Endothelial cell of umbilical vein (primary cell): ENCODE measurements around the gene ADARB1. TPM values are rescaled to one million over a fixed set of nuclear protein-coding genes. Genes with fewer than 3 reads are reported as not detected.

Source experiments
- BruUV-seq: library from RNA; stranded (reverse); fragments of 400-500 nt; replicated peaks from 2 replicates; lab custom pipeline; 2021; lab: Mats Ljungman, UMichigan
- CTCF ChIA-PET: fragments of 300-600, 350-600 bp; sonication (Branson Sonifier 250); formaldehyde crosslinking; loops from one replicate; lab custom pipeline; 2021; ENCODE audit warnings: antibody characterized with exemption, inconsistent platforms; lab: Charles Lee
- POLR2A ChIA-PET: fragments of 300-600, 350-600 bp; sonication (Branson Sonifier 250); formaldehyde crosslinking; loops from one replicate; lab custom pipeline; 2021; ENCODE audit warnings: antibody characterized with exemption, inconsistent platforms; lab: Charles Lee
- DNase-seq: peaks from one replicate; pipeline ENCODE4 v3.0.0-alpha.2; 2011; ENCODE audit warnings: low read depth, low spot score
- FAIRE-seq: peaks from 2 replicates; lab custom pipeline; 2011; peaks lifted over from hg19 to GRCh38; lab: Jason Lieb, UNC
- H2AFZ ChIP-seq: 2 replicates; pipeline ENCODE4 v1.6.0; 2012; ENCODE audit warnings: low read depth, low read length, control low read depth, inconsistent platforms
- H3K27ac ChIP-seq: 2 replicates; pipeline ENCODE4 v1.5.1; 2011; ENCODE audit warnings: low read depth, mild to moderate bottlenecking, control low read depth, low read length, moderate library complexity; ENCODE audit not compliant: insufficient read depth
- H3K27me3 ChIP-seq, 2 experiments: 2 replicates each; pipeline versions ENCODE4 v1.6.0 to v1.6.1; 2011; ENCODE audit warnings: low read length in 2 of 2, mixed read lengths in 1 of 2; ENCODE audit not compliant: control insufficient read depth in 2 of 2, insufficient read depth in 2 of 2
- H3K36me3 ChIP-seq, 2 experiments: 2 replicates in 1 of 2; 3 replicates in 1 of 2; pipeline ENCODE4 v1.5.1; 2011; ENCODE audit warnings: low read length in 2 of 2, mild to moderate bottlenecking in 1 of 2, moderate library complexity in 1 of 2; ENCODE audit not compliant: control insufficient read depth in 2 of 2, insufficient read depth in 2 of 2; ENCODE audit errors: extremely low read depth in 1 of 2
- H3K4me1 ChIP-seq: 3 replicates; pipeline ENCODE4 v1.5.1; 2011; ENCODE audit warnings: mild to moderate bottlenecking, low read length; ENCODE audit not compliant: control insufficient read depth, insufficient read depth; ENCODE audit errors: extremely low read depth
- H3K4me2 ChIP-seq: 2 replicates; pipeline ENCODE4 v1.6.1; 2011; ENCODE audit warnings: low read length, control low read depth, mixed read lengths; ENCODE audit not compliant: insufficient read depth
- H3K4me3 ChIP-seq, 3 experiments: fragments of 200-600 bp in 1 of 3; sonication (generic), shearing (Covaris generic) in 1 of 3; replicated peaks in 1 of 3; 2 replicates each; pipeline ENCODE4 v1.5.1; 2011 to 2016; ENCODE audit warnings: control low read depth in 3 of 3, low read length in 3 of 3, mild to moderate bottlenecking in 2 of 3, inconsistent platforms in 1 of 3, low read depth in 1 of 3, moderate library complexity in 1 of 3; ENCODE audit not compliant: insufficient read depth in 1 of 3
- H3K79me2 ChIP-seq: 2 replicates; pipeline ENCODE4 v1.6.0; 2012; ENCODE audit warnings: low read length, inconsistent platforms; ENCODE audit not compliant: control insufficient read depth, insufficient read depth
- H3K9ac ChIP-seq: replicated peaks from 2 replicates; pipeline ENCODE3; 2011; ENCODE audit warnings: low read length, control low read depth; ENCODE audit not compliant: insufficient read depth; ENCODE audit errors: extremely low read depth
- H3K9me1 ChIP-seq: replicated peaks from 3 replicates; pipeline ENCODE4 v1.6.0; 2011; ENCODE audit warnings: mild to moderate bottlenecking, low read length; ENCODE audit not compliant: control insufficient read depth, insufficient read depth; ENCODE audit errors: extremely low read depth
- H3K9me3 ChIP-seq: replicated peaks from 2 replicates; pipeline ENCODE4 v1.5.1; 2012; ENCODE audit warnings: low read length, inconsistent platforms; ENCODE audit not compliant: control insufficient read depth, insufficient read depth
- H4K20me1 ChIP-seq: replicated peaks from 2 replicates; pipeline ENCODE3; 2011; ENCODE audit warnings: mild to moderate bottlenecking, low read length; ENCODE audit not compliant: control insufficient read depth, insufficient read depth; ENCODE audit errors: extremely low read depth
- CTCF ChIP-seq, 2 donors: IDR thresholded peaks; 1 replicate in 1 of 2; 2 replicates in 1 of 2; pipeline ENCODE4 v1.5.1; 2011; ENCODE audit warnings: low read length in 2 of 2, mild to moderate bottlenecking in 2 of 2, moderate library complexity in 2 of 2, control low read depth in 1 of 2, inconsistent platforms in 1 of 2, low read depth in 1 of 2; ENCODE audit not compliant: insufficient read depth in 1 of 2; ENCODE audit errors: extremely low read depth in 1 of 2
- EZH2 ChIP-seq: IDR thresholded peaks from 2 replicates; pipeline ENCODE4 v1.6.1; 2012; ENCODE audit warnings: borderline replicate concordance, low read depth, mild to moderate bottlenecking, moderate library complexity, low read length, inconsistent platforms; ENCODE audit not compliant: severe bottlenecking
- FOS ChIP-seq: IDR thresholded peaks from 2 replicates; pipeline ENCODE4 v1.6.1; 2011; ENCODE audit warnings: mild to moderate bottlenecking, low read length, moderate library complexity, borderline replicate concordance; ENCODE audit not compliant: insufficient read depth
- GATA2 ChIP-seq: IDR thresholded peaks from 2 replicates; pipeline ENCODE4 v1.7.0; 2011; ENCODE audit warnings: low read depth, mild to moderate bottlenecking, moderate library complexity, mixed read lengths, low read length; ENCODE audit not compliant: insufficient read length, insufficient read depth
- JUN ChIP-seq: IDR thresholded peaks from 2 replicates; pipeline ENCODE4 v1.6.1; 2011; ENCODE audit warnings: borderline replicate concordance, low read depth; ENCODE audit not compliant: insufficient read length, insufficient read depth
- MAX ChIP-seq: IDR thresholded peaks from 2 replicates; pipeline ENCODE4 v1.6.1; 2011; ENCODE audit not compliant: insufficient read depth, insufficient read length
- MYC ChIP-seq: IDR thresholded peaks from one replicate; pipeline ENCODE4 v1.6.1; 2011; ENCODE audit warnings: mild to moderate bottlenecking, low read depth, low read length
- POLR2A ChIP-seq: IDR thresholded peaks from 2 replicates; pipeline ENCODE4 v1.6.1; 2012; ENCODE audit warnings: low read depth, mild to moderate bottlenecking, control low read depth, low read length
- POLR2AphosphoS5 ChIP-seq: IDR thresholded peaks from 2 replicates; pipeline ENCODE4 v1.6.1; 2012; ENCODE audit warnings: low read depth, mild to moderate bottlenecking, control low read depth, low read length, moderate library complexity; ENCODE audit not compliant: insufficient read depth
- dilution Hi-C: fragments of 300-500 bp; cut with MboI; formaldehyde crosslinking; loops from one replicate; pipeline ENCODE4 v1.15.0; 2019; ENCODE audit warnings: low sequenced_read_pairs; ENCODE audit not compliant: extremely low pct_ligation_motif_present
- intact Hi-C: fragments of 100-400 bp; cut with micrococcal nuclease; formaldehyde crosslinking; loops from one replicate; pipeline ENCODE4 v1.10.0; 2022
- polyA plus RNA-seq, 4 experiments: library from polyadenylated mRNA; depleted of rRNA in 3 of 4; stranded (reverse) in 3 of 4; unstranded in 1 of 4; fragments of >200 nt; gene quantifications; 2 replicates each; pipeline versions ENCODE4 v1.2.1 to v1.2.3, GENCODE V29; 2011 to 2012; ENCODE audit warnings: missing spikeins in 1 of 4
- total RNA-seq: library from RNA; stranded (reverse); gene quantifications from 2 replicates; pipeline ENCODE4 v1.2.3, GENCODE V29; 2021

The ADARB1 gene
- total and polyA plus RNA-seq, 2 donors (not counting 3 experiments of a cell fraction or from before 2014, with no cell fraction given), result 32.5 to 54.3 TPM

- H3K9me3 ChIP-seq, result no peaks in the 10 kb centered on the region
- ChIA-PET CTCF (interaction anchor here (0.9 to 7.1 kb wide), 14 partner anchors 7 to 342 kb away, joined by 3 to 330 read pairs (median 16); partner anchors contain the start of gene SLX9), POLR2A (no interaction called here)
- no peaks in the 10 kb centered on the region for H3K9me1 ChIP-seq
- DNase-seq, result no peak
- no peaks in the 10 kb centered on the region for H4K20me1 ChIP-seq
- H3K9ac ChIP-seq, result no peak overlapping the region
- peaks cover 3% of the 10 kb centered on the region for H3K79me2 ChIP-seq
- no peaks in the 10 kb centered on the region for H3K36me3 ChIP-seq
- H2AFZ ChIP-seq, result no peak overlapping the region
- no peak overlapping the region for H3K27ac ChIP-seq
- dilution Hi-C loops, result loop anchor here (25.0 kb wide), 1 partner anchor 199 kb away; the partner anchor contains the start of gene SLX9
- H3K4me3 ChIP-seq, result no peak overlapping the region
- intact Hi-C loops, result loop anchor here (5.0 kb wide), 1 partner anchor 151 kb away; the partner anchor contains the start of gene POFUT2
- FAIRE-seq, result no peak
- no TSS peak for BruUV-seq
- no peak for TF ChIP-seq GATA2
- TF ChIP-seq CTCF (IDR thresholded peaks at IDR 0.05; ENCODE audit: extremely low read depth in 1 of 2, insufficient read depth in 1 of 2, low read depth in 1 of 2, low read length in 2 of 2), result no peak
- TF ChIP-seq FOS, result no peak
- no peak for TF ChIP-seq JUN
- TF ChIP-seq POLR2AphosphoS5, result no peak
- TF ChIP-seq POLR2A, result no peak
- no peak for TF ChIP-seq MAX
- no peak for TF ChIP-seq MYC
- TF ChIP-seq EZH2, result no peak
- H3K4me1 ChIP-seq, result peaks cover 21% of the 10 kb centered on the region
- H3K27me3 ChIP-seq, result no peaks in the 10 kb centered on the region
- no peak overlapping the region for H3K4me2 ChIP-seq
These were observed 61.5 kb downstream of the ADARB1 start for GRCh38 chr21:45135868-45136267.
